Activated CD8-positive, alpha-beta T cell treated with anti-CD3 and anti-CD28 coated beads for 36 hours (primary cell): ENCODE data around the gene UBAC2. TPM values are rescaled to one million over a fixed set of nuclear protein-coding genes. Genes with fewer than 3 reads are reported as not detected.

Source experiments
- ATAC-seq: fragments of 200-7000 bp; cut with Tn5 transposase; one replicate; pipeline ENCODE4 v1.10.0; 2021; ENCODE audit warnings: mild to moderate bottlenecking, moderate library complexity
- CTCF ChIA-PET: fragments of 350-600 bp; sonication (Branson Sonifier 250); formaldehyde crosslinking; loops from one replicate; lab custom pipeline; 2021; ENCODE audit warnings: antibody characterized with exemption; lab: Charles Lee
- POLR2A ChIA-PET: fragments of 350-600 bp; sonication (Branson Sonifier 250); formaldehyde crosslinking; loops from one replicate; lab custom pipeline; 2021; ENCODE audit warnings: antibody characterized with exemption; lab: Charles Lee
- DNase-seq: peaks from one replicate; pipeline ENCODE4 v3.0.0-alpha.2; 2020
- H3K27ac Mint-ChIP-seq: one replicate; pipeline ENCODE4 v1.8.0; 2021; ENCODE audit warnings: mild to moderate bottlenecking, mixed read lengths
- H3K27me3 Mint-ChIP-seq: one replicate; pipeline ENCODE4 v1.8.0; 2021; ENCODE audit warnings: mixed read lengths
- H3K36me3 Mint-ChIP-seq: one replicate; pipeline ENCODE4 v1.8.0; 2021; ENCODE audit warnings: low read depth, mixed read lengths
- H3K4me1 Mint-ChIP-seq: one replicate; pipeline ENCODE4 v1.8.0; 2021; ENCODE audit warnings: low read depth, mixed read lengths
- H3K4me3 Mint-ChIP-seq: one replicate; pipeline ENCODE4 v1.8.0; 2021; ENCODE audit warnings: mild to moderate bottlenecking, moderate library complexity, mixed read lengths
- H3K9me3 Mint-ChIP-seq: one replicate; pipeline ENCODE4 v1.8.0; 2021; ENCODE audit warnings: mixed read lengths
- CTCF ChIP-seq: fragments of 200-600 bp; IDR thresholded peaks from one replicate; pipeline ENCODE4 v1.8.0; 2022; ENCODE audit warnings: antibody characterized with exemption, mild to moderate bottlenecking
- intact Hi-C: fragments of 100-400 bp; cut with micrococcal nuclease; formaldehyde crosslinking; loops from one replicate; pipeline ENCODE4 v1.10.0; 2022
- total RNA-seq, 2 experiments: library from RNA; stranded (reverse); gene quantifications; one replicate each; pipeline ENCODE4 v1.2.3, GENCODE V29; 2021

The UBAC2 gene
- total RNA-seq, 2 experiments from 2014 or later, result 63.7 to 68.4 TPM

DNA sequence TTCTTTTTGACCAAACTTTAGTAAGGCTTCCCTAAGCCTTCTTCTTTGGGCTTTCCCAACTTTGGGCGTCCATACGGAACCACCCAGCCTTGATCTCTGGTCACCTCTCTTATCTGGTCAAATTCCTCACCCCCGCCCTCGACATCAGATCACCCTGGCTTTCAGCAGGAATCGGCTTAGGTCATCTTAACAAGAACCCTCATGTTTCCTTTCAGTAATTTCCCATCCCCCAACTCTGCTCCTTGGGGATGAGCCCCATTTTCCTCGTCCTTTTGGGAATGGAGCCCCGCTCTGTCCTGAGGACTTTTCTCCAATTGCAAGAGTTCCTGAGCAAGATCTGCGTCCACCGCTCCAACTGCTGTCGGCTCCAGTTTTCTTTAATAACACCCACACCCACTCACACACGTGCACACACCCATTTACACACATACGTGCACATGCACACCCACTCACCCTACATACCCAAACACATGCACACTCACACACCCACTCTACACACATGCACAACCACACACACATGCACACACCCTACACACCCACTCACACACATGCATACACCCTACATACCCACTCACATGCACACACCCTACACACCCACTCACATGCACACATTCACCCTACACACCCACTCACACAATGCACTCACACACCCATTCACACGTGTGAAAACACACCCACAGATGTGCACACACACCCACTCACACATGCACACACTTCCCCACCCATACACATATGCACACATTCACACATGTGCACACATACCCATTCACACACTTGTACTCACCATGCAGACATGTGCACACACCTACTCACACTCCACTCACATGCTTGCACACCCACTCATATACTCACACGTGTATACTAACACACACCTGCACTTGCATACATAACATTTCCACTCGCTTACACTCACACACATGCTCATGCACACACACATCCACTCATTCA is 213.7 kb downstream of the UBAC2 start:
- H3K4me3 Mint-ChIP-seq, result no peak overlapping the region
- no peak for TF ChIP-seq CTCF
- peaks cover 8% of the 10 kb centered on the region for H3K36me3 Mint-ChIP-seq
- H3K9me3 Mint-ChIP-seq, result peaks cover 9% of the 10 kb centered on the region
- intact Hi-C loops, result no loop called here
- peak; percentile 20 for DNase-seq
- ATAC-seq, result no peak
- H3K4me1 Mint-ChIP-seq, result peaks cover 63% of the 10 kb centered on the region
- ChIA-PET CTCF (interaction anchor here (6.4 to 12.5 kb wide), 4 partner anchors 21 to 26 kb away, joined by 53 to 162 read pairs (median 68); no protein-coding TSS in a partner anchor), POLR2A (interaction anchor here (0.9 to 3.4 kb wide), 5 partner anchors 10 to 31 kb away, joined by 3 to 27 read pairs (median 8); no protein-coding TSS in a partner anchor)
- H3K27me3 Mint-ChIP-seq, result no peaks in the 10 kb centered on the region
- H3K27ac Mint-ChIP-seq, result no peak overlapping the region

DNA sequence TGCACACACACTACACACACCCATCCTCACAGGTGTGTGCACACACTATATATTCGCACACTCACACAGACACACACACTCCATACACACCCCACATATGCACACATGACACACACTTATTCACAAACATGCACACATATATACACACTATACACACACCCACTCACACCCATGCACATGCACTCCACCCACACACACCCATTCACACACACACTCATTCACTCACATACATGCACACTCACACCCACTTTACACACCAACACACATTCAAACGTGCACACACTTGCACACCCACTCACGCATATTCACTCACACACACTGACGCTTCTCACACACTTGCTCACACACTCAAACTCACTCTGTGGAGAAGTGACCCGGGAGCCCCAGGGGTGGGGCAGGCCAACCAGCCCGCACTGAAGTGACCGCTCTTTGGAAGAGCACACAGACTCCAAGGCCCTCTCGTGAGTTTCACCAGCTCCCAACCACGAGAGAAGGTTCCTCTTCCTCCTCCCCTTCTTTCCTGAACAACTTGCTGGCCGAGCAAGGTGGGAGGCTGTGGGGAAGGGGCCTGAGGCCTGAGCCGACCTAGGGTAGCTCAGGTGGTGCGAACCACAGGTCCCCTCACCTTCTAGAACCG is 214.5 kb downstream of the UBAC2 start:
- H3K27ac Mint-ChIP-seq, result no peak overlapping the region
- H3K27me3 Mint-ChIP-seq, result no peaks in the 10 kb centered on the region
- peaks cover 62% of the 10 kb centered on the region for H3K4me1 Mint-ChIP-seq
- POLR2A ChIA-PET, result interaction anchor here (1.4 to 3.4 kb wide), 4 partner anchors 10 to 59 kb away, joined by 5 to 27 read pairs (median 11); no protein-coding TSS in a partner anchor
- H3K36me3 Mint-ChIP-seq, result peaks cover 2% of the 10 kb centered on the region
- intact Hi-C loops, result no loop called here
- H3K4me3 Mint-ChIP-seq, result no peak overlapping the region
- H3K9me3 Mint-ChIP-seq, result peaks cover 9% of the 10 kb centered on the region
- no peak for ATAC-seq
- no peak for TF ChIP-seq CTCF
- CTCF ChIA-PET, result interaction anchor here (1.5 to 12.5 kb wide), 5 partner anchors 11 to 145 kb away, joined by 3 to 162 read pairs (median 18); no protein-coding TSS in a partner anchor
- no peak for DNase-seq

DNA sequence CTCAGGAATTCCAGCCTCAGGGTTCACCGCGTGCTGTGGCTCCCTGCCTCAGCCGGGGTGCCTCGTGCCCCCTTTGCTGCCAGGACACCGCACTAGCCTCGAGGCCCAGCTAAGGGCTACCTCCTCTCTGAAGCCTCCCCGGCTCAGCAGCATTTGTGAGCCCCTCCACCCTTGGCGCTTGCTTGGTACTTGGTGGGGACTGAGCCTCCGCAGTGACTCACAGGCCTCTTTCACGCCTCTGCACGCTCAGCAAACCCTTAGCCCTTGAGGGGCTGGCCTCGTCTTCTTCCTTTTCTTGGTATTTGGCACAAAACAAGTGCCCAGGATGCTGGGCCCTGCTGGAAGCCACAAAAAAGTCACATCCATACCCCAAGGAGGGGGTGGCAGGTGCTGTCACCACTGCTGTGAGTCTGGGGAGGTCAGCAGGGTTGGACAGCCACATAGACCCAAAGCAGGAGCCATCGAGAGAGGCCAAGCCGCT is 215.2 kb downstream of the UBAC2 start:
- Mint-ChIP-seq H3K4me1 (peaks cover 64% of the 10 kb centered on the region), H3K9me3 (peaks cover 9% of the 10 kb centered on the region), H3K4me3 (no peak overlapping the region), H3K36me3 (no peaks in the 10 kb centered on the region), H3K27ac (no peak overlapping the region), H3K27me3 (no peaks in the 10 kb centered on the region)
- ATAC-seq, result peak; percentile 63
- ChIA-PET CTCF (interaction anchor here (1.5 to 12.5 kb wide), 5 partner anchors 10 to 146 kb away, joined by 3 to 162 read pairs (median 18); no protein-coding TSS in a partner anchor), POLR2A (interaction anchor here (1.4 to 3.4 kb wide), 4 partner anchors 9 to 60 kb away, joined by 5 to 27 read pairs (median 11); no protein-coding TSS in a partner anchor)
- peak; percentile 88 for DNase-seq
- no peak for TF ChIP-seq CTCF
- intact Hi-C loops, result no loop called here

DNA sequence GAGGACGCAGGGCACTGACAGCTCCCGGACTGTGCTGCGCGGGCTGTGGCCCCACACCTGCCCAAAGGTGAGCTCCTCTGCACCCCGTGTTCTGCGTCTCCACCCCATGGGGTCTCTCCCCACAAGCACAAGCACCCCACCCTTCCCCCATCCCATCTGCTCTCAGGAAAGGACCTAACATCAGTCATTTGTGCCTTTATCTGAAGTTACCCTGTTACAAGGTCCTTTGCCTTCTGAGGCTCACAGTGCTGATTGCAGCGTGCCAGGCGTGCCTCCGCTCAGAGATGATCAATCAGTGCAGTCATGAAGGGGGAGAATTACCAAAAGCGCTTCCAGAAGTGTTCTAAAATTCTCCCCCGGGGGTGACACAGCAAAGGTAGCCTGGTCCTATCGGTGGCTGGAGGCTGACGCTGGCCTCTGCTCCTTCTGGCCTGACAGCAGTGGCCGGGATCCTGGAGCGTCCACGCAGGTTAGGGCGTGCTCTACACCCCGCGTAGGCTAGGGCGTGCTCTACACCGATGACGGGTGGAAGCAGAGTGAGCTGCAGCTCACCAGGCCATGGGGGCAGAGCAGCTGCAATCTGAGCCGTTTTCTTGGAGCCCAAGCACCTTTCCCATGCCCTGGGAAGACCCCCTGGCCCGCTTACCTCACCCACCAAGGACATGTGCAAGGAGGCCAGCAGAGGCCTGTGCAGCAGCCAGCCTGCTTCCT is 215.9 kb downstream of the UBAC2 start:
- peaks cover 62% of the 10 kb centered on the region for H3K4me1 Mint-ChIP-seq
- H3K4me3 Mint-ChIP-seq, result no peak overlapping the region
- H3K27me3 Mint-ChIP-seq, result no peaks in the 10 kb centered on the region
- peaks cover 4% of the 10 kb centered on the region for H3K36me3 Mint-ChIP-seq
- H3K27ac Mint-ChIP-seq, result no peak overlapping the region
- CTCF ChIA-PET, result interaction anchor here (1.5 to 12.5 kb wide), 5 partner anchors 9 to 147 kb away, joined by 3 to 162 read pairs (median 18); no protein-coding TSS in a partner anchor
- peaks cover 7% of the 10 kb centered on the region for H3K9me3 Mint-ChIP-seq
- ATAC-seq (peak; percentile 20), DNase-seq (peak; percentile 65)
- intact Hi-C loops, result no loop called here
- no peak for TF ChIP-seq CTCF
- POLR2A ChIA-PET, result interaction anchor here (1.2 to 3.4 kb wide), 5 partner anchors 9 to 64 kb away, joined by 3 to 27 read pairs (median 5); no protein-coding TSS in a partner anchor
